ENCODE results near the gene PF4V1.
"Not testable (repeated sequence)": the region's sequence is repeated elsewhere in the genome, so short reads cannot be mapped to it uniquely, and the experiment has no call there.

Gene PF4V1

DNA sequence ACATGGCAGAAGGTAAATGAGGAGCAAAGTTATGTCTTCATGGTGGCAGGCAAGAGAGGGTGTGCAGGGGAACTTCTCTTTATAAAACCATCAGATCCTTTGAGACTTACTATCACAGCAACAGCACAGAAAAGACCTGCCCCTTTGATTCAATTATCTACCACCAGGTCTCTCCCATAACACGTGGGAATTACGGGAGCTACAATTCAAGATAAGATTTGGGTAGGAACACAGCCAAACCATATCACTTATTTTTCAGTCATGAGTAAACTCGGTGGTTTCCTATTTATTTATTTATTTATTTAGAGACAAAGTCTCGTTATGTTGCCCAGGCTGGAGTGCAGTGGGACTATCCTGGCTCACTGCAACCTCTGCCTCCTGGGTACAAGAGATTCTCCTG is 38.2 kb downstream of the PF4V1 start:
- Histone ChIP-seq H3K9me3 (ENCODE audit: low read length) (no peaks in the 10 kb centered on the region), H2AFZ (ENCODE audit: low read depth, low read length) (no peak overlapping the region), H3K4me3 (ENCODE audit: low read length) (no peak overlapping the region), H3K36me3 (ENCODE audit: insufficient read depth, low read length) (no peaks in the 10 kb centered on the region), H3K4me1 (ENCODE audit: insufficient read depth, low read length) (peaks cover 10% of the 10 kb centered on the region), H3K27me3 (ENCODE audit: insufficient read depth, low read length) (no peaks in the 10 kb centered on the region)

DNA sequence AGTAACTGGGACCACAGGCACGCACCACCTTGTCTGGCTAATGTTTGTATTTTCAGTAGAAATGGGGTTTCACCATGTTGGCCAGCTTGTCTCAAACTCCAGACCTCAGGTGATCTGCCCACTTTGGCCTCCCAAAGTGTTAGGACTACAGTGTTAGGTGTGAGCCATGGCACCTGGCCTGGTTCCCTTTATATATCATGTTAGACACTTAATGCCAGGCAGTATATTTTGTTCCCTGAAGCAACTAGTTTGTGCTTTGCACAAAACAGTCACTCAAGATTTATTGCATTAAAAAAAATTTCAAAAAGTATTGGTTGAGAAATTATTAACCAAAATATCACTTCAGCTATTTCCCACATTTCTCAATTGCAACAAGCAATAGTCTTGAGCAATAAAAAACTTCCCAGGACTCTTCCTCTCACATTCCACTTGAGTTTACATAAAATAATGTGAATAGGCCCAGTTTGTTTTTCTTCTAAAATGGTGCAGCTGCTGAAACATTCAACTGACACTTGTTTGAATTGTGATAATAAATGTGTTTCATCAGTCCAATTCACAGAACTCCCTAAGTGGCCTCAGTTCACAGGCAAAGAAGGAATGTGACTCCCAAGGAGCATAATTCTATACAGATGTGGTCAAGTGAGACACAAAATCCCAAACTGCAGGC is 38.8 kb downstream of the PF4V1 start:
- no peaks in the 10 kb centered on the region for H3K36me3 ChIP-seq (ENCODE audit: insufficient read depth, low read length)
- H3K4me3 ChIP-seq (ENCODE audit: low read length): no peak overlapping the region
- H3K27me3 ChIP-seq (ENCODE audit: insufficient read depth, low read length): no peaks in the 10 kb centered on the region
- peaks cover 10% of the 10 kb centered on the region for H3K4me1 ChIP-seq (ENCODE audit: insufficient read depth, low read length)
- H2AFZ ChIP-seq (ENCODE audit: low read depth, low read length): no peak overlapping the region
- no peaks in the 10 kb centered on the region for H3K9me3 ChIP-seq (ENCODE audit: low read length)

DNA sequence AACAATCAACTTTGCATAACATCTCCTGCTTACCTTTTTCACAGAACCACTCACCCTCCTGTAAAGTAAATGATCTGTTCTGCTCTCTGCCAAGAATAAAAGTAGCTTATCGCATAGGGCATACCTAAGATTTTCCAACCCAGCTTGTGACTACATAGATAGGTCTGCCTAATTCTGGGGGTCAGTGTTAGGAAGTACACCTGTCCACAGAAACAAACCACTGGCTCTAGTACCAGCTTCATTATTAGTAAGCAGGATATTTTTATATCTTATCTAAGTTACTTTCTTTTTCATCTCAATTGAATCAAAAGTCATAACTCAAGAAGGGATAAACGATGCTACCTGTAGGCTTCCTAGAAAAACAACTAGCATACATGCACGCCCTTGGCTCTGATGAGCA is 39.9 kb downstream of the PF4V1 start:
- Histone ChIP-seq H3K27me3 (ENCODE audit: insufficient read depth, low read length) (no peaks in the 10 kb centered on the region), H3K36me3 (ENCODE audit: insufficient read depth, low read length) (no peaks in the 10 kb centered on the region), H3K4me1 (ENCODE audit: insufficient read depth, low read length) (peaks cover 10% of the 10 kb centered on the region), H2AFZ (ENCODE audit: low read depth, low read length) (no peak overlapping the region), H3K9me3 (ENCODE audit: low read length) (no peaks in the 10 kb centered on the region), H3K4me3 (ENCODE audit: low read length) (no peak overlapping the region)

DNA sequence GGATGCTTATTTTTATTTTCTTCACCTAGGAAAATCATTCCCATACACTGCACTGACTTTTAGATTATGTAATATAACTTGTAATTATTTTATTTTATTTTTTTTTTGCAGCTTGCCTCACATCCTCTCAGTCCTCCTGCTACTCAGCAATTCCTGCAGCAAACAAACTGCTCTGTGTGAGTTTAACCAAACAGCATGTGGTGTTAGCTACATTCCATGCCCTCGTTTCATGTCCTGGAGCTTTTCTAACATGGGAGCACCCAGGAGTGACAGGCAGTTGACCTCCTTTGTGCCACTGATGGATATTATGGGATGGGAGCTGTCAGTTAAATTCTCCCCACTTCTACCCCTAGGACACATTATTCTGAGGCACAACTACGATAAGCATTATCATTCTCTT is 40.9 kb downstream of the PF4V1 start:
- Histone ChIP-seq H3K4me1 (ENCODE audit: insufficient read depth, low read length) (peaks cover 10% of the 10 kb centered on the region), H2AFZ (ENCODE audit: low read depth, low read length) (no peak overlapping the region), H3K27me3 (ENCODE audit: insufficient read depth, low read length) (no peaks in the 10 kb centered on the region), H3K36me3 (ENCODE audit: insufficient read depth, low read length) (no peaks in the 10 kb centered on the region), H3K4me3 (ENCODE audit: low read length) (no peak overlapping the region), H3K9me3 (ENCODE audit: low read length) (no peaks in the 10 kb centered on the region)

DNA sequence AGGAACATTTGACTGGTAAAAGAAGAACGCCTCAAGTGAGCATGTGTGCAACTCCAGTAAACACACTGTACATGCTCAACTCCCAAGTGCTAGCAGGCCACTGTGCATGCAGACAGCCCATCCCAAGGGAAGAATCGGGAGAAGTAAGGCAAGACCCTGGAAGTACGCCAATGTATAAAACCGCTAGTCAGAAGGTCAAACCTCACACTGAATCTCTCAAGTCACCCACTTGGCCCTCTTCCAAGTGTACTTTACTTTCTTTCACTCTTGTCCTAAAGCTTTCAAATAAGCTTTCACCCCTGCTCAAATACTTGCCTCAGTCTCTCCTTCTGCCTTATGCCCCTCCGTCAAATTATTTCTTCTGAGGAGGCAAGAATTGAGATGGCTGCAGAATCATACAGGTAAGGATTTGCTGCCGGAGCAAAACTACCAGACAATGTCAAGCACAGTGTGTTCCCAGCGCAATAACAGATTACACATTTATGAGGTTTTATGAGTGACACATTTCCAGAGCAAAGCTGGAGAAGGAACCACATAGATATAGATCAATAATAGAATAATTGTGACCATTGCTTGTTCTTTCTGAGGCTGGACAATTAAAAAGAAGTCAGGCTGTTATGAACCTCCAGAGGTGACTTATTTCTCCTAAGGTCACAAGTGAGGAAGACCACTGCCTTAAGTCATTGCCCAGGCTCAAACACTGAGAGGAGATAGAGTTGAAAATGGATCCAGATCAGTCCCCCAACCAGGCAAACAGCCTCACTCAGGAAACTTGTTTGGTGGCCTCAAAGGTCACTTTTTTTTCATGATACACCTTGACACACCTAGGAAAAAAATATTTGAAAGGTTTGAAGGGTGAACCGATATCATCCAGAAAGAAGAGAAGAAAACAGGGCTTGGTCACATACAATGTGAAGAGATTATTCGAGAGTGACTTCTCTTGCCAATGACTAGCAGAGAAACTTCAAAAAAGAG is 42.4 kb downstream of the PF4V1 start:
- no peaks in the 10 kb centered on the region for H3K36me3 ChIP-seq (ENCODE audit: insufficient read depth, low read length)
- H3K4me3 ChIP-seq (ENCODE audit: low read length): no peak overlapping the region
- H3K4me1 ChIP-seq (ENCODE audit: insufficient read depth, low read length): peaks cover 10% of the 10 kb centered on the region
- no peaks in the 10 kb centered on the region for H3K27me3 ChIP-seq (ENCODE audit: insufficient read depth, low read length)
- H3K9me3 ChIP-seq (ENCODE audit: low read length): no peaks in the 10 kb centered on the region
- H2AFZ ChIP-seq (ENCODE audit: low read depth, low read length): no peak overlapping the region

DNA sequence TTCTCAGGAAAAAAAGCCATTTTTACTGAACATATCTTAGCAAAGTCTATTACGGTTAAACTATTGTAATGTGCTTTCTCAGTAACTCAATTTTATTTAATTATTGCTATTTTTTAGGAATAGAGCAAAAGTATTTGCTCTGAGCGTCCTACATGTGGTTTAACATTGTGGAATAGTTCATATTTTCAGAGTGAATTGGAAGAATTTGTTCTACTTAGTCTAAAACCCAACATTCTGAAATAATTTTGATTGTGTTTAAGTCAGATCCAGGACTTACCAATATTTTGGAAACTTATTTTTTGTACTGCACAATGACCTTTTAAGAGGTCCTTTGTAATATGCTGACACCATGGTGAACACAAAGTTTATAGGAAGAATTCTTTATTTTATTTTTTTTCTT is 43.3 kb downstream of the PF4V1 start:
- no peak overlapping the region for H2AFZ ChIP-seq (ENCODE audit: low read depth, low read length)
- H3K9me3 ChIP-seq (ENCODE audit: low read length): no peaks in the 10 kb centered on the region
- H3K36me3 ChIP-seq (ENCODE audit: insufficient read depth, low read length): no peaks in the 10 kb centered on the region
- no peak overlapping the region for H3K4me3 ChIP-seq (ENCODE audit: low read length)
- H3K27me3 ChIP-seq (ENCODE audit: insufficient read depth, low read length): no peaks in the 10 kb centered on the region
- H3K4me1 ChIP-seq (ENCODE audit: insufficient read depth, low read length): peaks cover 10% of the 10 kb centered on the region

DNA sequence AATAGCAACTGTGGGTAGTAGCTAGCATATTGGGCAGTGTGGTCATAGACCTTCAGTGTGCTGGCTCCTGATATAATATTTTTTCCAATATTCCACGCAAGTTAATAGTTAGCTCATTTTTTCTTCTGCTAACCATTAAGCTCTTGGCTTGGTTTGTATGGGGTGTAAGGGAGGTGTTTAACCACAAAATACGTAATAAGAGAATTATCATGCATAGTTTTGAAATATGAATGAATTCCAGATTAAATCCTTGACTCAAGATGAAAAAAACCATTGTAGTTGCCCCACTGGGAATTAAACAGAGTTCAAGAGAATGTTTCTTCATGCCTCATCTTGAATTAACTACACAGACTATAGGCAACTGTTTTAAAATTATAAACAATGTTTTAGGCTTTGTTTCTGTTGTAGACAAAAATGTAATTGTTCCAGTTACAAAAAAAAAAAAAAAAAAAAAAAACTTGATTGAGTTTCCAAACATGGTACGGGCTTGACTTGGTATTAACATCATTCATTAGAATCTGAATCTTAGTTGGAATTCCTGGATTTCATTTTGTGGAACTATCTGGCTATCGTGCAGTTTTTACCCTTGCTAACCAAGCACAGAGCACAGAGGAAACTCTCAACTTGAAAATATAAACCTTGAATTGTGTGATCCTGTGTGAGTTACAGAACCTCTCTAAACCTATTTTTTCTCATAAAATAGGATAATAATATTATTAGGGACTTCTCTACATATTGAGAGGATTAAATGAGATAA is 44.5 kb downstream of the PF4V1 start:
- H3K9me3 ChIP-seq (ENCODE audit: low read length): no peaks in the 10 kb centered on the region
- H3K27me3 ChIP-seq (ENCODE audit: insufficient read depth, low read length): no peaks in the 10 kb centered on the region
- no peak overlapping the region for H3K4me3 ChIP-seq (ENCODE audit: low read length)
- no peak overlapping the region for H2AFZ ChIP-seq (ENCODE audit: low read depth, low read length)
- no peaks in the 10 kb centered on the region for H3K36me3 ChIP-seq (ENCODE audit: insufficient read depth, low read length)
- peaks cover 10% of the 10 kb centered on the region for H3K4me1 ChIP-seq (ENCODE audit: insufficient read depth, low read length)

DNA sequence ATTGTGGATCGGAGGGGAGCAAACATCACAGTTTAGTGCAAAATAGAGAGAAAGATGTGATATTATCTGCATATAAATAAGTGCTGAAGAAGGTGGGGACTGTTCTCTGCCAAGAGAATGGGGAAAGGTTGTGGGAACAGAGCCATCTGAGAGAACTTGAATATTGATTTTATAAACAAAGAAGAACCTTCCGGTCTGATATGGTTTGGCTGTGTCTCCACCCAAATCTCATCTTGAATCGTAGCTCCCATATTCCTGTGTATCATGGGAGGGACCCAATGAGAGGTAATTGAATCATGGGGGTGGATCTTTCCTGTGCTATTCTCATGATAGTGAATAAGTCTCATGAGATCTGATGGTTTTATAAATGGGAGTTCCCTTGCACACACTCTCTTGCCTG is 46.2 kb downstream of the PF4V1 start:
- H3K9me3 ChIP-seq (ENCODE audit: low read length); H3K4me1 ChIP-seq (ENCODE audit: insufficient read depth, low read length); H3K36me3 ChIP-seq (ENCODE audit: insufficient read depth, low read length); H2AFZ ChIP-seq (ENCODE audit: low read depth, low read length); H3K4me3 ChIP-seq (ENCODE audit: low read length); H3K27me3 ChIP-seq (ENCODE audit: insufficient read depth, low read length): not testable (repeated sequence)

DNA sequence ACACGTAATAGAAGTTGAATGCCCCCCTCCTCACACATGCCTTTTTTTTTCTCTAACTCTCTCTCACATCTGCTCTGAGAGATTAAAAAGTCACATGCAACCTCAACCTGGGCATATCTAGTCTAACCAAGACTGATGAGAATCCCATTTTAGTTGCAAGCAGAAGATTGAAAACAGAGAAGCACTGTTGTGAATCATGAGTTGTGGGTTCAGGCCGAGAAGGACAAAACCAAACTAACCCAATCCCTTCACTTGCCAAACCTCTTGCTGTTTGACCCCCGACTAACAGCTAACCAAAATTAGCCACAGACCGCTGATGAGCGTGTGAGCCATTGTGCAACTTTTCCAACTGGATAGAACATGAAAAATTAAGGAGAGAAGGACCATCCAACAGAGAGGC is 47.9 kb downstream of the PF4V1 start:
- no peaks in the 10 kb centered on the region for H3K9me3 ChIP-seq (ENCODE audit: low read length)
- no peaks in the 10 kb centered on the region for H3K27me3 ChIP-seq (ENCODE audit: insufficient read depth, low read length)
- H2AFZ ChIP-seq (ENCODE audit: low read depth, low read length): no peak overlapping the region
- no peak overlapping the region for H3K4me3 ChIP-seq (ENCODE audit: low read length)
- H3K36me3 ChIP-seq (ENCODE audit: insufficient read depth, low read length): no peaks in the 10 kb centered on the region
- no peaks in the 10 kb centered on the region for H3K4me1 ChIP-seq (ENCODE audit: insufficient read depth, low read length)

DNA sequence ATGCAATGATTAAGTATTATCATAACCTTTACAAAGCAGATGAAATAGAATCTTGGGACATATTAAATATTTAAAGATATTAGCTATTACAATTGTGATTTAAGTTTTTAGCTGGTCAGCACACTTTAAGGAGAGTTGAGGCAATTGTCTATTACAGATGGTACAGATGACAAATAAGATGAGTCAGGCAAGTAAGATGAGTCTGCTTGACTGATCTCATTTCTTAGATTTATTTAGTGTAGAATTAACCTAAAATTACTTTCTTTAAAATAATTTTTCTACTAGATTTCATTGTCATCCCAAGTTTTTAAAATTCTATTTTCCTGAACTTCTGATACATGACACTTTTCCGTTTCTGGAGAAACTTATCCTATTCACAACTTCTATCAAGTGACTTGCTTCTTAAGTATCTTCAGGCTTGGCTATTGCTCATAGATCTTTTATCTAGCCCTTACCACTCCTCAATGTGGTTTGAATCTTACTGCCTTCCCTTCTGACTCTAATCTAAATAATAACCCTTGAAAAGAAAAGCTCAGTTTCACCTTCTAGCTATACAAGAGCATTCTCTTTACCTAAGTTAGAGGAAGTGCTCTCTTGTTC is 49.0 kb downstream of the PF4V1 start:
- H3K4me3 ChIP-seq (ENCODE audit: low read length): no peak overlapping the region
- H3K27me3 ChIP-seq (ENCODE audit: insufficient read depth, low read length): no peaks in the 10 kb centered on the region
- H3K4me1 ChIP-seq (ENCODE audit: insufficient read depth, low read length): no peaks in the 10 kb centered on the region
- H3K9me3 ChIP-seq (ENCODE audit: low read length): no peaks in the 10 kb centered on the region
- no peaks in the 10 kb centered on the region for H3K36me3 ChIP-seq (ENCODE audit: insufficient read depth, low read length)
- no peak overlapping the region for H2AFZ ChIP-seq (ENCODE audit: low read depth, low read length)

DNA sequence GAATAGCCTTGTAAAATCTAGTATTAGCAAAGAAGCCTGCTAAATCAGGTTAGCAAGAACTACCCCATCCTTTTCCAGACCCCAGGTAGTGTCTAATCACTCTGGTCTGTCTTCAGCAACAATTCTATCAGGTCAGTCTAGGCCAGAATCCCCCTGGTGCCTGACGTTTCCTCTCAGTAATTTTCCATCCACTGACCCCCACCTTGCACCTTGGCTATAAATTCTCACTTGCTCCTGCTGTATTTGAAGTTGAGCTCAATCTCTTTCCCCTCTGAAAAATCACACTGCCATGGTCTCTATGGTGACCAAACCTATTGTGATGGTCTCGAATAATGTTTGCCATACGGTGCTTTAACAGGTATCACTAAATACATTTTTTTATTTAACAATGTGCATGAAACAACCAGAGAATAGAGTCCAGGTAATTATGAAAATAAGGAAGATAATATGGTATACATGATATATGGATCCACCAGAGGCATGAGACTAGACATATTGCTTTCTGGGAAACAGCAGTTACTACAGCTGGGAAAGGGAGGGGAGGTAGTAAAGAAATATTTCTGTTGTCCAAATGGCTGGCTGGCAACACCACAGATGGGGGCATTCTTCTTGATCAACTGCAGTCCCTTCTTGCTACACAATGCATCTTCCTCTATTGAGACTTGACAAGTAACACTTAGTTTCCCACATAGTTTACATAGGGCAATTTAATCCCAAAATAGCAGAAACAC is 49.9 kb downstream of the PF4V1 start:
- no peak overlapping the region for H3K4me3 ChIP-seq (ENCODE audit: low read length)
- H3K27me3 ChIP-seq (ENCODE audit: insufficient read depth, low read length): no peaks in the 10 kb centered on the region
- H2AFZ ChIP-seq (ENCODE audit: low read depth, low read length): no peak overlapping the region
- no peaks in the 10 kb centered on the region for H3K9me3 ChIP-seq (ENCODE audit: low read length)
- H3K36me3 ChIP-seq (ENCODE audit: insufficient read depth, low read length): no peaks in the 10 kb centered on the region
- no peaks in the 10 kb centered on the region for H3K4me1 ChIP-seq (ENCODE audit: insufficient read depth, low read length)
